ENCODE data around the gene TRIM44. TPM values are rescaled to one million over a fixed set of nuclear protein-coding genes. Genes with fewer than 3 reads are reported as not detected.

TRIM44 gene
- total RNA-seq, 1 experiment from 2014 or later: 33.4 TPM

GRCh38 chr11:35810045-35810645, 147.6 kb downstream of the TRIM44 start (continued):
- TF ChIP-seq, protein P1, sequence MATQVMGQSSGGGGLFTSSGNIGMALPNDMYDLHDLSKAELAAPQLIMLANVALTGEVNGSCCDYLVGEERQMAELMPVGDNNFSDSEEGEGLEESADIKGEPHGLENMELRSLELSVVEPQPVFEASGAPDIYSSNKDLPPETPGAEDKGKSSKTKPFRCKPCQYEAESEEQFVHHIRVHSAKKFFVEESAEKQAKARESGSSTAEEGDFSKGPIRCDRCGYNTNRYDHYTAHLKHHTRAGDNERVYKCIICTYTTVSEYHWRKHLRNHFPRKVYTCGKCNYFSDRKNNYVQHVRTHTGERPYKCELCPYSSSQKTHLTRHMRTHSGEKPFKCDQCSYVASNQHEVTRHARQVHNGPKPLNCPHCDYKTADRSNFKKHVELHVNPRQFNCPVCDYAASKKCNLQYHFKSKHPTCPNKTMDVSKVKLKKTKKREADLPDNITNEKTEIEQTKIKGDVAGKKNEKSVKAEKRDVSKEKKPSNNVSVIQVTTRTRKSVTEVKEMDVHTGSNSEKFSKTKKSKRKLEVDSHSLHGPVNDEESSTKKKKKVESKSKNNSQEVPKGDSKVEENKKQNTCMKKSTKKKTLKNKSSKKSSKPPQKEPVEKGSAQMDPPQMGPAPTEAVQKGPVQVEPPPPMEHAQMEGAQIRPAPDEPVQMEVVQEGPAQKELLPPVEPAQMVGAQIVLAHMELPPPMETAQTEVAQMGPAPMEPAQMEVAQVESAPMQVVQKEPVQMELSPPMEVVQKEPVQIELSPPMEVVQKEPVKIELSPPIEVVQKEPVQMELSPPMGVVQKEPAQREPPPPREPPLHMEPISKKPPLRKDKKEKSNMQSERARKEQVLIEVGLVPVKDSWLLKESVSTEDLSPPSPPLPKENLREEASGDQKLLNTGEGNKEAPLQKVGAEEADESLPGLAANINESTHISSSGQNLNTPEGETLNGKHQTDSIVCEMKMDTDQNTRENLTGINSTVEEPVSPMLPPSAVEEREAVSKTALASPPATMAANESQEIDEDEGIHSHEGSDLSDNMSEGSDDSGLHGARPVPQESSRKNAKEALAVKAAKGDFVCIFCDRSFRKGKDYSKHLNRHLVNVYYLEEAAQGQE (IDR thresholded peaks at IDR 0.05; ENCODE audit: low read depth): no peak
- no peak for TF ChIP-seq CEBPB (IDR thresholded peaks at IDR 0.05; ENCODE audit: low read depth)
- no peak for TF ChIP-seq ZFX (IDR thresholded peaks at IDR 0.05)
- TF ChIP-seq RAD21 (IDR thresholded peaks at IDR 0.05; ENCODE audit: low read depth): no peak
- TF ChIP-seq EZH2phosphoT487 (IDR thresholded peaks at IDR 0.05; ENCODE audit: borderline replicate concordance): no peak
- TF ChIP-seq TCF7L2 (IDR thresholded peaks at IDR 0.05; ENCODE audit: borderline replicate concordance, extremely low read depth, insufficient read depth, insufficient read length): no peak

DNA sequence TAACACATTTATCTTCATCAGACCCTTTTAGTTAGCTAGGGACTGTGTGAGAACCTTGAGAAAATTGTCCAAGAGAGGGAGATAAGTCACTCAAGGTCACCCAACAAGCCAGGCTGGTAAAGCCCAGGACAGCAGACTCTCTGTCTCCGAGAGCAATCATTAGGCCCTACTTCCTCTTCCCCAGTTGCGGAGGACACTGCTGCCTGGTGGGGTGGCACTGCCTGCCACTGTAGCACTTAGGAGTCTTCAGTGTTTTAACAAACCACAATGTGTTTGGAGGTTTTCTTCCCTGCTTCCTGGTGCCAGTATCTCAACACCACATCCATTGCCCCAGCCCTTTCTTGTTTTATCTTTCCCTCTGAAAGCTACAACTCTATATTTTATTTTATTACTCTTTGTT, 149.2 kb downstream of the TRIM44 start:
- intact Hi-C loops (cut with micrococcal nuclease): no loop called here
- no TSS peak for BruUV-seq (replicated peaks)
- no peak for TF ChIP-seq ZNF274 (IDR thresholded peaks at IDR 0.05; ENCODE audit: low read depth, low read length)
- TF ChIP-seq, protein P2, sequence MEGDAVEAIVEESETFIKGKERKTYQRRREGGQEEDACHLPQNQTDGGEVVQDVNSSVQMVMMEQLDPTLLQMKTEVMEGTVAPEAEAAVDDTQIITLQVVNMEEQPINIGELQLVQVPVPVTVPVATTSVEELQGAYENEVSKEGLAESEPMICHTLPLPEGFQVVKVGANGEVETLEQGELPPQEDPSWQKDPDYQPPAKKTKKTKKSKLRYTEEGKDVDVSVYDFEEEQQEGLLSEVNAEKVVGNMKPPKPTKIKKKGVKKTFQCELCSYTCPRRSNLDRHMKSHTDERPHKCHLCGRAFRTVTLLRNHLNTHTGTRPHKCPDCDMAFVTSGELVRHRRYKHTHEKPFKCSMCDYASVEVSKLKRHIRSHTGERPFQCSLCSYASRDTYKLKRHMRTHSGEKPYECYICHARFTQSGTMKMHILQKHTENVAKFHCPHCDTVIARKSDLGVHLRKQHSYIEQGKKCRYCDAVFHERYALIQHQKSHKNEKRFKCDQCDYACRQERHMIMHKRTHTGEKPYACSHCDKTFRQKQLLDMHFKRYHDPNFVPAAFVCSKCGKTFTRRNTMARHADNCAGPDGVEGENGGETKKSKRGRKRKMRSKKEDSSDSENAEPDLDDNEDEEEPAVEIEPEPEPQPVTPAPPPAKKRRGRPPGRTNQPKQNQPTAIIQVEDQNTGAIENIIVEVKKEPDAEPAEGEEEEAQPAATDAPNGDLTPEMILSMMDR (IDR thresholded peaks at IDR 0.05 in 2 of 3, conservative IDR thresholded peaks at IDR 0.05 in 1 of 3; ENCODE audit: borderline replicate concordance in 1 of 3, insufficient read depth in 1 of 3, low read depth in 2 of 3, low read length in 2 of 3): no peak
- no peak for TF ChIP-seq JUND (IDR thresholded peaks at IDR 0.05)
- no peak for TF ChIP-seq SP1 (IDR thresholded peaks at IDR 0.05; ENCODE audit: low read depth)
- TF ChIP-seq, protein P3, sequence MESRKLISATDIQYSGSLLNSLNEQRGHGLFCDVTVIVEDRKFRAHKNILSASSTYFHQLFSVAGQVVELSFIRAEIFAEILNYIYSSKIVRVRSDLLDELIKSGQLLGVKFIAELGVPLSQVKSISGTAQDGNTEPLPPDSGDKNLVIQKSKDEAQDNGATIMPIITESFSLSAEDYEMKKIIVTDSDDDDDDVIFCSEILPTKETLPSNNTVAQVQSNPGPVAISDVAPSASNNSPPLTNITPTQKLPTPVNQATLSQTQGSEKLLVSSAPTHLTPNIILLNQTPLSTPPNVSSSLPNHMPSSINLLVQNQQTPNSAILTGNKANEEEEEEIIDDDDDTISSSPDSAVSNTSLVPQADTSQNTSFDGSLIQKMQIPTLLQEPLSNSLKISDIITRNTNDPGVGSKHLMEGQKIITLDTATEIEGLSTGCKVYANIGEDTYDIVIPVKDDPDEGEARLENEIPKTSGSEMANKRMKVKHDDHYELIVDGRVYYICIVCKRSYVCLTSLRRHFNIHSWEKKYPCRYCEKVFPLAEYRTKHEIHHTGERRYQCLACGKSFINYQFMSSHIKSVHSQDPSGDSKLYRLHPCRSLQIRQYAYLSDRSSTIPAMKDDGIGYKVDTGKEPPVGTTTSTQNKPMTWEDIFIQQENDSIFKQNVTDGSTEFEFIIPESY (IDR thresholded peaks at IDR 0.05; ENCODE audit: extremely low read depth, insufficient replicate concordance, low read length): no peak
- TF ChIP-seq ELF1 (IDR thresholded peaks at IDR 0.05; ENCODE audit: borderline replicate concordance, low read depth): no peak
- no peak for TF ChIP-seq POLR2AphosphoS5 (IDR thresholded peaks at IDR 0.05; ENCODE audit: low read depth, low read length)
- TF ChIP-seq ZFX (IDR thresholded peaks at IDR 0.05): no peak

More for the DNA sequence above, 149.2 kb downstream of the TRIM44 start:
- Histone ChIP-seq H3K4me2 (ENCODE audit: low read length) (no peak overlapping the region), H3K27me3 (ENCODE audit: insufficient read depth, low read length) (no peaks in the 10 kb centered on the region), H3K9ac (ENCODE audit: low read length) (no peak overlapping the region), H2AFZ (ENCODE audit: low read depth, low read length, poor library complexity, severe bottlenecking) (no peak overlapping the region), H4K20me1 (ENCODE audit: insufficient read depth) (no peaks in the 10 kb centered on the region), H3K9me3 (ENCODE audit: control insufficient read depth in 1 of 2, insufficient read depth in 1 of 2, low read depth in 1 of 2, low read length in 2 of 2) (no peaks in the 10 kb centered on the region), H3K4me1 (ENCODE audit: control insufficient read depth in 1 of 2, insufficient read depth in 2 of 2, low read length in 2 of 2) (no peaks in the 10 kb centered on the region), H3K36me3 (ENCODE audit: control insufficient read depth in 1 of 2, insufficient read depth in 2 of 2, low read length in 2 of 2) (no peaks in the 10 kb centered on the region), H3K4me3 (replicated peaks in 1 of 2; ENCODE audit: low read depth in 1 of 2, low read length in 2 of 2) (no peak overlapping the region), H3K27ac (ENCODE audit: low read depth, low read length) (no peak overlapping the region), H3K79me2 (ENCODE audit: insufficient read depth, low read length) (no peaks in the 10 kb centered on the region), H3K9me2 (ENCODE audit: insufficient read depth) (no peaks in the 10 kb centered on the region)
- DNase-seq (ENCODE audit: low read depth, low spot score) (no peak), ATAC-seq (no peak)
- CTCF ChIA-PET: interaction anchor here (3.8 kb wide), 1 partner anchor 10 kb away, joined by 36 read pairs; no protein-coding TSS in a partner anchor
- RAD21 ChIA-PET (ENCODE audit: low non-redundant PET in 1 of 2, low total read pairs in 2 of 2, uncharacterized antibody in 2 of 2, unreplicated experiment in 2 of 2): no interaction called here
- POLR2A ChIA-PET: no interaction called here

Data from HCT116 (cell line).